ENCODE results near the gene OR1F1.
A peak's percentile ranks its signal among the peaks of the same experiment; 100 is the strongest.

Gene OR1F1

GRCh38 chr16:3220839-3221238 is 32.8 kb downstream of the OR1F1 start:
- H3K4me3 ChIP-seq (ENCODE audit: low read depth, low read length), result no peak overlapping the region
- DNase-seq (ENCODE audit: low read depth), result no peak
- TF ChIP-seq CTCF (IDR thresholded peaks at IDR 0.05; ENCODE audit: insufficient read depth, low read depth, low read length, missing control alignments), result no peak

GRCh38 chr16:3223913-3224515 is 36.0 kb downstream of the OR1F1 start:
- TF ChIP-seq CTCF (IDR thresholded peaks at IDR 0.05; ENCODE audit: insufficient read depth, low read depth, low read length, missing control alignments), result no peak
- no peak for DNase-seq (ENCODE audit: low read depth)
- no peak overlapping the region for H3K4me3 ChIP-seq (ENCODE audit: low read depth, low read length)

- no peak for TF ChIP-seq CTCF (IDR thresholded peaks at IDR 0.05; ENCODE audit: insufficient read depth, low read depth, low read length, missing control alignments)
- DNase-seq (ENCODE audit: low read depth), result no peak
- peak overlapping the region; percentile 77 for H3K4me3 ChIP-seq (ENCODE audit: low read depth, low read length)
Observed at GRCh38 chr16:3234543-3234856, 46.5 kb downstream of the OR1F1 start.

- peak within 1 kb of the TSS; percentile 77 for H3K4me3 ChIP-seq (ENCODE audit: low read depth, low read length)
- DNase-seq (ENCODE audit: low read depth), result peak; percentile 97
- TF ChIP-seq CTCF (IDR thresholded peaks at IDR 0.05; ENCODE audit: insufficient read depth, low read depth, low read length, missing control alignments), result no peak
Observed at GRCh38 chr16:3234857-3235561, 47.0 kb downstream of the OR1F1 start, which contains the start of gene ZNF200. ZNF200 (minus strand) TSS chr16:3235158; CDS start chr16:3233755, 1,403 bp downstream.

- DNase-seq (ENCODE audit: low read depth), result no peak
Observed at GRCh38 chr16:3235856-3236669, 48.1 kb downstream of the OR1F1 start.

GRCh38 chr16:3241761-3242160 is 53.8 kb downstream of the OR1F1 start:
- no peak for DNase-seq (ENCODE audit: low read depth)
- TF ChIP-seq CTCF (IDR thresholded peaks at IDR 0.05; ENCODE audit: insufficient read depth, low read depth, low read length, missing control alignments), result no peak
- no peak overlapping the region for H3K4me3 ChIP-seq (ENCODE audit: low read depth, low read length)

More at GRCh38 chr16:3235856-3236669, 48.1 kb downstream of the OR1F1 start:
- no peak overlapping the region for H3K4me3 ChIP-seq (ENCODE audit: low read depth, low read length)
- no peak for TF ChIP-seq CTCF (IDR thresholded peaks at IDR 0.05; ENCODE audit: insufficient read depth, low read depth, low read length, missing control alignments)

Data from GM12865 (cell line).